Measurements from ENCODE around the gene DIP2A.

The DIP2A gene

GRCh38 chr21:46418265-46418946, 40.3 kb upstream of the DIP2A start:
- no peaks in the 10 kb centered on the region for H3K9me3 ChIP-seq (ENCODE audit: control insufficient read depth in 5 of 5, low read length in 5 of 5)
- no peak overlapping the region for H3K27ac ChIP-seq (ENCODE audit: low read depth, low read length)
- H3K9ac ChIP-seq (ENCODE audit: low read length in 5 of 5): no peak overlapping the region
- H3K4me3 ChIP-seq (ENCODE audit: low read depth in 1 of 5, low read length in 5 of 5): no peak overlapping the region
- H3K27me3 ChIP-seq (ENCODE audit: control insufficient read depth in 5 of 5, insufficient read depth in 4 of 5, low read length in 5 of 5): no peaks in the 10 kb centered on the region
- H3K4me1 ChIP-seq (ENCODE audit: control insufficient read depth in 5 of 5, insufficient read depth in 5 of 5, low read length in 5 of 5): no peaks in the 10 kb centered on the region
- peaks cover 0 to 74% (median 62%) of the 10 kb centered on the region in 5 donors for H3K36me3 ChIP-seq (ENCODE audit: control insufficient read depth in 5 of 5, insufficient read depth in 5 of 5, low read length in 5 of 5)

- no peak overlapping the region for H3K9ac ChIP-seq (ENCODE audit: low read length in 5 of 5)
- no peaks in the 10 kb centered on the region for H3K4me1 ChIP-seq (ENCODE audit: control insufficient read depth in 5 of 5, insufficient read depth in 5 of 5, low read length in 5 of 5)
- no peak overlapping the region for H3K27ac ChIP-seq (ENCODE audit: low read depth, low read length)
- no peak overlapping the region for H3K4me3 ChIP-seq (ENCODE audit: low read depth in 1 of 5, low read length in 5 of 5)
- H3K36me3 ChIP-seq (ENCODE audit: control insufficient read depth in 5 of 5, insufficient read depth in 5 of 5, low read length in 5 of 5): peaks cover 0 to 69% (median 61%) of the 10 kb centered on the region in 5 donors
- no peaks in the 10 kb centered on the region for H3K27me3 ChIP-seq (ENCODE audit: control insufficient read depth in 5 of 5, insufficient read depth in 4 of 5, low read length in 5 of 5)
- H3K9me3 ChIP-seq (ENCODE audit: control insufficient read depth in 5 of 5, low read length in 5 of 5): no peaks in the 10 kb centered on the region
Observed at GRCh38 chr21:46420241-46421190, 38.2 kb upstream of the DIP2A start.

GRCh38 chr21:46421191-46421750, 37.4 kb upstream of the DIP2A start:
- H3K36me3 ChIP-seq (ENCODE audit: control insufficient read depth in 5 of 5, insufficient read depth in 5 of 5, low read length in 5 of 5): peaks cover 0 to 69% (median 59%) of the 10 kb centered on the region in 5 donors
- no peaks in the 10 kb centered on the region for H3K9me3 ChIP-seq (ENCODE audit: control insufficient read depth in 5 of 5, low read length in 5 of 5)
- H3K27ac ChIP-seq (ENCODE audit: low read depth, low read length): no peak overlapping the region

GRCh38 chr21:46421756-46422555, 36.7 kb upstream of the DIP2A start:
- H3K27me3 ChIP-seq (ENCODE audit: control insufficient read depth in 5 of 5, insufficient read depth in 4 of 5, low read length in 5 of 5): no peaks in the 10 kb centered on the region
- peaks cover 0 to 69% (median 58%) of the 10 kb centered on the region in 5 donors for H3K36me3 ChIP-seq (ENCODE audit: control insufficient read depth in 5 of 5, insufficient read depth in 5 of 5, low read length in 5 of 5)
- no peak overlapping the region for H3K9ac ChIP-seq (ENCODE audit: low read length in 5 of 5)
- H3K9me3 ChIP-seq (ENCODE audit: control insufficient read depth in 5 of 5, low read length in 5 of 5): no peaks in the 10 kb centered on the region
- H3K4me1 ChIP-seq (ENCODE audit: control insufficient read depth in 5 of 5, insufficient read depth in 5 of 5, low read length in 5 of 5): no peaks in the 10 kb centered on the region
- no peak overlapping the region for H3K4me3 ChIP-seq (ENCODE audit: low read depth in 1 of 5, low read length in 5 of 5)
- H3K27ac ChIP-seq (ENCODE audit: low read depth, low read length): no peak overlapping the region

More at GRCh38 chr21:46421191-46421750, 37.4 kb upstream of the DIP2A start:
- Histone ChIP-seq H3K9ac (ENCODE audit: low read length in 5 of 5) (no peak overlapping the region), H3K4me3 (ENCODE audit: low read depth in 1 of 5, low read length in 5 of 5) (no peak overlapping the region), H3K4me1 (ENCODE audit: control insufficient read depth in 5 of 5, insufficient read depth in 5 of 5, low read length in 5 of 5) (no peaks in the 10 kb centered on the region), H3K27me3 (ENCODE audit: control insufficient read depth in 5 of 5, insufficient read depth in 4 of 5, low read length in 5 of 5) (no peaks in the 10 kb centered on the region)

- no peak overlapping the region for H3K4me3 ChIP-seq (ENCODE audit: low read depth in 1 of 5, low read length in 5 of 5)
- no peaks in the 10 kb centered on the region for H3K9me3 ChIP-seq (ENCODE audit: control insufficient read depth in 5 of 5, low read length in 5 of 5)
- peaks cover 0 to 73% (median 65%) of the 10 kb centered on the region in 5 donors for H3K36me3 ChIP-seq (ENCODE audit: control insufficient read depth in 5 of 5, insufficient read depth in 5 of 5, low read length in 5 of 5)
- H3K4me1 ChIP-seq (ENCODE audit: control insufficient read depth in 5 of 5, insufficient read depth in 5 of 5, low read length in 5 of 5): no peaks in the 10 kb centered on the region
- no peak overlapping the region for H3K9ac ChIP-seq (ENCODE audit: low read length in 5 of 5)
- no peaks in the 10 kb centered on the region for H3K27me3 ChIP-seq (ENCODE audit: control insufficient read depth in 5 of 5, insufficient read depth in 4 of 5, low read length in 5 of 5)
- H3K27ac ChIP-seq (ENCODE audit: low read depth, low read length): no peak overlapping the region
Observed at GRCh38 chr21:46422636-46423241, 36.0 kb upstream of the DIP2A start.

GRCh38 chr21:46423546-46424038, 35.1 kb upstream of the DIP2A start:
- H3K36me3 ChIP-seq (ENCODE audit: control insufficient read depth in 5 of 5, insufficient read depth in 5 of 5, low read length in 5 of 5): peaks cover 0 to 77% (median 69%) of the 10 kb centered on the region in 5 donors

GRCh38 chr21:46424039-46424591, 34.6 kb upstream of the DIP2A start:
- Histone ChIP-seq H3K27ac (ENCODE audit: low read depth, low read length) (no peak overlapping the region), H3K36me3 (ENCODE audit: control insufficient read depth in 5 of 5, insufficient read depth in 5 of 5, low read length in 5 of 5) (peaks cover 0 to 78% (median 70%) of the 10 kb centered on the region in 5 donors), H3K4me3 (ENCODE audit: low read depth in 1 of 5, low read length in 5 of 5) (no peak overlapping the region)

More at GRCh38 chr21:46423546-46424038, 35.1 kb upstream of the DIP2A start:
- no peaks in the 10 kb centered on the region for H3K9me3 ChIP-seq (ENCODE audit: control insufficient read depth in 5 of 5, low read length in 5 of 5)
- H3K4me1 ChIP-seq (ENCODE audit: control insufficient read depth in 5 of 5, insufficient read depth in 5 of 5, low read length in 5 of 5): no peaks in the 10 kb centered on the region
- H3K9ac ChIP-seq (ENCODE audit: low read length in 5 of 5): no peak overlapping the region
- no peak overlapping the region for H3K4me3 ChIP-seq (ENCODE audit: low read depth in 1 of 5, low read length in 5 of 5)
- no peak overlapping the region for H3K27ac ChIP-seq (ENCODE audit: low read depth, low read length)
- H3K27me3 ChIP-seq (ENCODE audit: control insufficient read depth in 5 of 5, insufficient read depth in 4 of 5, low read length in 5 of 5): no peaks in the 10 kb centered on the region

GRCh38 chr21:46424621-46425020, 34.1 kb upstream of the DIP2A start:
- Histone ChIP-seq H3K4me1 (ENCODE audit: control insufficient read depth in 5 of 5, insufficient read depth in 5 of 5, low read length in 5 of 5) (no peaks in the 10 kb centered on the region), H3K4me3 (ENCODE audit: low read depth in 1 of 5, low read length in 5 of 5) (no peak overlapping the region), H3K27ac (ENCODE audit: low read depth, low read length) (no peak overlapping the region), H3K36me3 (ENCODE audit: control insufficient read depth in 5 of 5, insufficient read depth in 5 of 5, low read length in 5 of 5) (peaks cover 0 to 77% (median 65%) of the 10 kb centered on the region in 5 donors), H3K9ac (ENCODE audit: low read length in 5 of 5) (no peak overlapping the region), H3K27me3 (ENCODE audit: control insufficient read depth in 5 of 5, insufficient read depth in 4 of 5, low read length in 5 of 5) (no peaks in the 10 kb centered on the region), H3K9me3 (ENCODE audit: control insufficient read depth in 5 of 5, low read length in 5 of 5) (no peaks in the 10 kb centered on the region)

More at GRCh38 chr21:46424039-46424591, 34.6 kb upstream of the DIP2A start:
- H3K27me3 ChIP-seq (ENCODE audit: control insufficient read depth in 5 of 5, insufficient read depth in 4 of 5, low read length in 5 of 5): no peaks in the 10 kb centered on the region
- H3K9ac ChIP-seq (ENCODE audit: low read length in 5 of 5): no peak overlapping the region
- H3K4me1 ChIP-seq (ENCODE audit: control insufficient read depth in 5 of 5, insufficient read depth in 5 of 5, low read length in 5 of 5): no peaks in the 10 kb centered on the region
- no peaks in the 10 kb centered on the region for H3K9me3 ChIP-seq (ENCODE audit: control insufficient read depth in 5 of 5, low read length in 5 of 5)

- no peak overlapping the region for H3K4me3 ChIP-seq (ENCODE audit: low read depth in 1 of 5, low read length in 5 of 5)
- H3K9ac ChIP-seq (ENCODE audit: low read length in 5 of 5): no peak overlapping the region
- H3K27me3 ChIP-seq (ENCODE audit: control insufficient read depth in 5 of 5, insufficient read depth in 4 of 5, low read length in 5 of 5): no peaks in the 10 kb centered on the region
- H3K36me3 ChIP-seq (ENCODE audit: control insufficient read depth in 5 of 5, insufficient read depth in 5 of 5, low read length in 5 of 5): peaks cover 0 to 77% (median 64%) of the 10 kb centered on the region in 5 donors
- no peak overlapping the region for H3K27ac ChIP-seq (ENCODE audit: low read depth, low read length)
- no peaks in the 10 kb centered on the region for H3K4me1 ChIP-seq (ENCODE audit: control insufficient read depth in 5 of 5, insufficient read depth in 5 of 5, low read length in 5 of 5)
- no peaks in the 10 kb centered on the region for H3K9me3 ChIP-seq (ENCODE audit: control insufficient read depth in 5 of 5, low read length in 5 of 5)
Observed at GRCh38 chr21:46425041-46425440, 33.6 kb upstream of the DIP2A start.

All from subcutaneous abdominal adipose tissue (tissue), 5 donors.